Measurements from ENCODE around the gene PTAFR. TPM values are rescaled to one million over a fixed set of nuclear protein-coding genes. Genes with fewer than 3 reads are reported as not detected.
A peak's percentile ranks its signal among the peaks of the same experiment; 100 is the strongest.

Gene PTAFR
- total RNA-seq, 1 donor from 2014 or later: 52.8 TPM

DNA sequence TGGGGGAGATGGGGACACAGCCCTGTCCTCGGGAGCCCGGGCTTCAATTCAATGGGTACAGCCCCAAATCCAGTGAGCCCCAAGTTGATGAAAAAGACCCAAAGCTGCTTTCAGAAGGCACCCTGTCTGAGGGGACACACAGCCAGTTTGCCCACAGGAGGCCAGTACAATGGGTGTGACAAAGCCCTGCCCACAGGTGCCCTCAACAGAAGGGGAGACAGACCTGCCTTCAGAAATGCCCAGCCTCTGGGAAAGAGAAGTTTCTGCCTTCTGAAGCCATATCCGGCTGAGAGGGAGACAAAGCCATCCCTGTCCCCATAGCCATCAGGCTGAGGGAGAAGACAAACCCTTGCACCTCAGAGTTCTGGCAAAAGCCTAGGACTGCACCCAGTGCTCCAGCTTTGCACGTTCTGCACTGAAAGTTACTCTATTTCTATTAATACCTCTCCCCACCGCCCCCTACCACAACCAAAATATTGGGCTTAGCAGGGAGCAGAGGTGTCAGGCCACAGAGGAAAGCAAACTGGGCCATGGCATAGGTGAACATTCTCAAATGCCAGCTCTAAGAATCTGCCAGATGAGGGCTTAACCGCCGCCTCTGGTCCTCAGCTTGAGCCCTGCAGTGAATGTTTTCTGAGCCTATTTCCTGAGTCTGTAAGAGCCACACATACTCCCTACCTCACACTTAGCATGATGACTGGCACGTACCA is 18.0 kb upstream of the PTAFR start:
- no peak overlapping the region for H3K27ac ChIP-seq
- DNase-seq (no peak), ATAC-seq (no peak)
- TF ChIP-seq, protein P1, sequence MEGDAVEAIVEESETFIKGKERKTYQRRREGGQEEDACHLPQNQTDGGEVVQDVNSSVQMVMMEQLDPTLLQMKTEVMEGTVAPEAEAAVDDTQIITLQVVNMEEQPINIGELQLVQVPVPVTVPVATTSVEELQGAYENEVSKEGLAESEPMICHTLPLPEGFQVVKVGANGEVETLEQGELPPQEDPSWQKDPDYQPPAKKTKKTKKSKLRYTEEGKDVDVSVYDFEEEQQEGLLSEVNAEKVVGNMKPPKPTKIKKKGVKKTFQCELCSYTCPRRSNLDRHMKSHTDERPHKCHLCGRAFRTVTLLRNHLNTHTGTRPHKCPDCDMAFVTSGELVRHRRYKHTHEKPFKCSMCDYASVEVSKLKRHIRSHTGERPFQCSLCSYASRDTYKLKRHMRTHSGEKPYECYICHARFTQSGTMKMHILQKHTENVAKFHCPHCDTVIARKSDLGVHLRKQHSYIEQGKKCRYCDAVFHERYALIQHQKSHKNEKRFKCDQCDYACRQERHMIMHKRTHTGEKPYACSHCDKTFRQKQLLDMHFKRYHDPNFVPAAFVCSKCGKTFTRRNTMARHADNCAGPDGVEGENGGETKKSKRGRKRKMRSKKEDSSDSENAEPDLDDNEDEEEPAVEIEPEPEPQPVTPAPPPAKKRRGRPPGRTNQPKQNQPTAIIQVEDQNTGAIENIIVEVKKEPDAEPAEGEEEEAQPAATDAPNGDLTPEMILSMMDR (IDR thresholded peaks at IDR 0.05): no peak
- intact Hi-C loops (cut with DNase I): no loop called here
- no peaks in the 10 kb centered on the region for H3K9me3 ChIP-seq
- H3K4me3 ChIP-seq: no peak overlapping the region
- no peaks in the 10 kb centered on the region for H3K27me3 ChIP-seq (ENCODE audit: low read depth)
- H3K36me3 ChIP-seq: peaks cover 13% of the 10 kb centered on the region
- peaks cover 16% of the 10 kb centered on the region for H3K4me1 ChIP-seq

DNA sequence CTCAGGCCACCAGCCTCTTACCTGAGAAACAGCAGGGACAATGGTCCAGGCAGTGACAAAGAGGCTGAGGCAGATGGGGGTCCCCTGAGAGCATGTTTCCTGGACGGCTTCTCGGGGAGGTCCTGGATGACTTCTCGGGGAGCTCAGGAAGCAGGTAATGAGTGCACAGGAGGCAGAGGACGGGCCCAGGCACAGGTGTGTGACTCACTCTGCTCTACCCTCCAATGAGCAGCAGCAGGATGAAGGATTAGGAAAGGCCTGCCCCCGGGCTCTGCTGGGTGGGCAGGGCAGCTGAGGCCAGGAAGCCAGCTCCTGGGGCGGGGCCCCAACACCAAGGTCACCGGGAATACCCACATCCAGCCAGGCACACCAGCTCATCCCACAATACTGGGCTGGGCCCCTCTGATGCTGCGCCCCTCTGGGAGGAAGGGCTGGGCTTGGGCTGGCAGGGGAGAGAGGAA is 17.2 kb upstream of the PTAFR start:
- no peaks in the 10 kb centered on the region for H3K27me3 ChIP-seq (ENCODE audit: low read depth)
- H3K9me3 ChIP-seq: no peaks in the 10 kb centered on the region
- intact Hi-C loops (cut with DNase I): no loop called here
- no peak overlapping the region for H3K4me3 ChIP-seq
- H3K27ac ChIP-seq: no peak overlapping the region
- H3K4me1 ChIP-seq: peaks cover 16% of the 10 kb centered on the region
- no peak for DNase-seq
- H3K36me3 ChIP-seq: peaks cover 6% of the 10 kb centered on the region
- peak; percentile 31 to 43 for ATAC-seq
- TF ChIP-seq, protein P1 (IDR thresholded peaks at IDR 0.05): no peak

DNA sequence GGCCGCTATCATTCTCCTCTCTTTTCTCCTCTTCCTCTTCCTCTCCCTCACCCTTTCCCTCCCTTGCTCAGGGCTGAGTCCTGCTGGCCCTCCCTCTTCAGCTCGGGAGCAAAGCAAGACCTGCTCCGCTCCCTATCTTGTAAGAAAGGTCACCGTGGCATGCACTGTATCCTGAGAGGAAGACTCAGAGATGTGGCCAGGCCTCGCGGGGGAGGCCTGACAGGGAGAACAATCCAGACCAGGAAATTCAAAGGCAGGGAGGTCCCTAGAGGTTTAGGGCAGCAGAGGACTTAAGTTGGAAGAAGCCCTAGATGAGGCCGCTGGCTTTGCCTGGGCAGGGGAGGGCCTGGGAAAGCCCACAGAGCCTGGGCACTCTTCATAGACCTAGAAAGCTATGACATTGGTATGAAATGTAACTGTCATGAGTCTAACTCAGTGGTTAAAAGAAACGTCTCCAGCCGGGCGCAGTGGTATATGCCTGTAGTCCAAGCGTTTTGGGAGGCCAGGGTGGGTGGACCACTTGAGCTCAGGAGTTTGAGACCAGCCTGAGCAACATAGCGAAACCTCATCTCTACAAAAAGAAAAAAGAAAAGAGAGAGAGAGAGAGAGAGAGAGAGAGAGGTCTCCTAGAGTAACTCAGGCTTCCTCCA is 14.6 kb upstream of the PTAFR start:
- no peak for DNase-seq
- no peak for ATAC-seq
- H3K4me3 ChIP-seq: no peak overlapping the region
- TF ChIP-seq, protein P1 (IDR thresholded peaks at IDR 0.05): no peak
- no peaks in the 10 kb centered on the region for H3K27me3 ChIP-seq (ENCODE audit: low read depth)
- no peaks in the 10 kb centered on the region for H3K36me3 ChIP-seq
- H3K27ac ChIP-seq: no peak overlapping the region
- no peaks in the 10 kb centered on the region for H3K9me3 ChIP-seq
- H3K4me1 ChIP-seq: peaks cover 6% of the 10 kb centered on the region
- intact Hi-C loops (cut with DNase I): no loop called here

DNA sequence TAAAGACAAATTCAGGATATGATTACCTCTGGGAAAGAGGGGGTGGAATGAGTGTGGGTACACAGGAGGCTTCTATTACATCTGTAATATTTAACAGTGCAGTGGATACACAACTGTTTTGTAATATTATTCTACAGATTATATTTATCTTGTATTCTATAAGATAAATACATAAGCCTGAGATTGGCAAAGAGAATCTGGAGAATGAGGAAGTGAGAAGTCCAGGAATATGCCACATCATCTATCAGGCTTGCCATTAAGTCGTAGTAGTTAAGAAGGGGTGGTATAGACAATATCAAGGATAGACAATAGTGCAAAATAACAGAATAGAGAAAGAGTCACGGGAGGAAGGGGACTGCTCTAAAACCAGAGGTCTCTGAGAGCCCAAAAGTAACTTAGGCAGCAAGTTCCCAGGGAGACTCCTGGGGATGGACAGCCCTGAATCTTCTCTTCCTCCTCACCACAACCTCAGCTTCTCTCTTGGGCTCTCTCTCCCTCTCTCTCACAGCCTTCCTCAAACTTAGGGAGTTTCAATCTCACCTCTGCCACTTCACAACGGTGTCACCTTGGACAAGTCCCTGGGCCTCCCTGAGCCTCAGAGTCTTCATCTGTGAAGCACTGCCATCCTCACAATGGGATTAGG is 14.0 kb upstream of the PTAFR start:
- Histone ChIP-seq H3K4me1 (peaks cover 6% of the 10 kb centered on the region), H3K9me3 (no peaks in the 10 kb centered on the region), H3K27ac (no peak overlapping the region), H3K27me3 (ENCODE audit: low read depth) (no peaks in the 10 kb centered on the region), H3K36me3 (no peaks in the 10 kb centered on the region), H3K4me3 (no peak overlapping the region)
- TF ChIP-seq, protein P1 (IDR thresholded peaks at IDR 0.05): no peak
- DNase-seq (no peak), ATAC-seq (no peak)
- intact Hi-C loops (cut with DNase I): no loop called here

DNA sequence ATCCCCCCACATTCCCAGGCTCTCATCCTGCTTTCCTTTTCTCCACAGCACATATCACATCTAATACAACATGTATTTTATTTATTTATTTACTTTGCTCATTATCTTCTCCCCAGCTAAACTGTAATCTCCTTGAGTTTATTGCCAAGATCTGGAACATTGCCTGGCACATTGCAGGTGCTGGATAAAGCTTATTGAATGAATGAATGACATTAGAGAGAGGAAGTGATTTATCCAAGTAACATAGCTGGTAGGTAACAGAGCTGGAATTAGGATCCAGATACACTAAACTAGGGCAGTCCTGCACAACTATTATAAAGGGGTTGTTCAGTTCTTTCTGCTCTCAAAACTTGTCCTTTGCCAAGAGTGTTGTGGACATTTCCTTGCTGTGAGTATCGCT is 8.6 kb upstream of the PTAFR start:
- no peaks in the 10 kb centered on the region for H3K27me3 ChIP-seq (ENCODE audit: low read depth)
- no peak overlapping the region for H3K4me3 ChIP-seq
- TF ChIP-seq, protein P1 (IDR thresholded peaks at IDR 0.05): no peak
- intact Hi-C loops (cut with DNase I): no loop called here
- ATAC-seq (no peak), DNase-seq (no peak)
- H3K27ac ChIP-seq: no peak overlapping the region
- no peaks in the 10 kb centered on the region for H3K36me3 ChIP-seq
- H3K4me1 ChIP-seq: no peaks in the 10 kb centered on the region
- no peaks in the 10 kb centered on the region for H3K9me3 ChIP-seq
